Measurements from ENCODE around the gene ATF6. TPM values are rescaled to one million over a fixed set of nuclear protein-coding genes. Genes with fewer than 3 reads are reported as not detected.

ATF6 gene
- total and polyA plus RNA-seq, 2 donors (not counting 3 experiments of a cell fraction or from before 2014, with no cell fraction given): 24.9 to 40.3 TPM

GRCh38 chr1:161899091-161899490 lies 133.0 kb downstream of the ATF6 start:
- Histone ChIP-seq H3K36me3 (ENCODE audit: control insufficient read depth in 2 of 2, extremely low read depth in 1 of 2, insufficient read depth in 2 of 2, low read length in 2 of 2) (no peaks in the 10 kb centered on the region), H3K9me3 (replicated peaks; ENCODE audit: control insufficient read depth, insufficient read depth, low read length) (no peaks in the 10 kb centered on the region), H3K4me1 (ENCODE audit: control insufficient read depth, extremely low read depth, insufficient read depth, low read length) (no peaks in the 10 kb centered on the region), H3K9me1 (replicated peaks; ENCODE audit: control insufficient read depth, extremely low read depth, insufficient read depth, low read length) (no peaks in the 10 kb centered on the region), H3K4me2 (ENCODE audit: insufficient read depth, low read length) (no peak overlapping the region), H2AFZ (ENCODE audit: low read depth, low read length) (no peak overlapping the region), H3K27me3 (ENCODE audit: control insufficient read depth in 2 of 2, insufficient read depth in 2 of 2, low read length in 2 of 2) (no peaks in the 10 kb centered on the region), H3K9ac (replicated peaks; ENCODE audit: extremely low read depth, insufficient read depth, low read length) (no peak overlapping the region), H3K4me3 (replicated peaks in 1 of 3; ENCODE audit: insufficient read depth in 1 of 3, low read depth in 1 of 3, low read length in 3 of 3) (no peak overlapping the region), H4K20me1 (replicated peaks; ENCODE audit: control insufficient read depth, extremely low read depth, insufficient read depth, low read length) (no peaks in the 10 kb centered on the region), H3K27ac (ENCODE audit: insufficient read depth, low read depth, low read length) (no peak overlapping the region), H3K79me2 (ENCODE audit: control insufficient read depth, insufficient read depth, low read length) (no peaks in the 10 kb centered on the region)
- FAIRE-seq: no peak
- no peak for DNase-seq (ENCODE audit: low read depth, low spot score)
- no peak for TF ChIP-seq MAX (IDR thresholded peaks at IDR 0.05; ENCODE audit: insufficient read depth, insufficient read length)
- ChIA-PET CTCF (interaction anchor here (1.1 kb wide), 1 partner anchor 14 kb away, joined by 5 read pairs; no protein-coding TSS in a partner anchor), POLR2A (no interaction called here)
- no TSS peak for BruUV-seq (replicated peaks)
- dilution Hi-C loops (cut with MboI; ENCODE audit: extremely low pct_ligation_motif_present, low sequenced_read_pairs): no loop called here
- intact Hi-C loops (cut with micrococcal nuclease): no loop called here

- ChIA-PET CTCF (interaction anchor here (1.0 to 1.2 kb wide), 3 partner anchors 10 to 124 kb away, joined by 3 to 4 read pairs (median 3); partner anchors contain the start of gene OLFML2B), POLR2A (no interaction called here)
- Histone ChIP-seq H3K4me1 (ENCODE audit: control insufficient read depth, extremely low read depth, insufficient read depth, low read length) (no peaks in the 10 kb centered on the region), H3K36me3 (ENCODE audit: control insufficient read depth in 2 of 2, extremely low read depth in 1 of 2, insufficient read depth in 2 of 2, low read length in 2 of 2) (no peaks in the 10 kb centered on the region), H2AFZ (ENCODE audit: low read depth, low read length) (no peak overlapping the region), H3K27ac (ENCODE audit: insufficient read depth, low read depth, low read length) (no peak overlapping the region), H3K9me3 (replicated peaks; ENCODE audit: control insufficient read depth, insufficient read depth, low read length) (no peaks in the 10 kb centered on the region), H3K79me2 (ENCODE audit: control insufficient read depth, insufficient read depth, low read length) (no peaks in the 10 kb centered on the region), H3K9me1 (replicated peaks; ENCODE audit: control insufficient read depth, extremely low read depth, insufficient read depth, low read length) (no peaks in the 10 kb centered on the region), H3K4me2 (ENCODE audit: insufficient read depth, low read length) (no peak overlapping the region), H3K27me3 (ENCODE audit: control insufficient read depth in 2 of 2, insufficient read depth in 2 of 2, low read length in 2 of 2) (no peaks in the 10 kb centered on the region), H3K9ac (replicated peaks; ENCODE audit: extremely low read depth, insufficient read depth, low read length) (no peak overlapping the region), H4K20me1 (replicated peaks; ENCODE audit: control insufficient read depth, extremely low read depth, insufficient read depth, low read length) (no peaks in the 10 kb centered on the region), H3K4me3 (replicated peaks in 1 of 3; ENCODE audit: insufficient read depth in 1 of 3, low read depth in 1 of 3, low read length in 3 of 3) (no peak overlapping the region)
- no peak for DNase-seq (ENCODE audit: low read depth, low spot score)
- intact Hi-C loops (cut with micrococcal nuclease) (no loop called here), dilution Hi-C loops (cut with MboI; ENCODE audit: extremely low pct_ligation_motif_present, low sequenced_read_pairs) (no loop called here)
- FAIRE-seq: no peak
- no TSS peak for BruUV-seq (replicated peaks)
- TF ChIP-seq POLR2AphosphoS5 (IDR thresholded peaks at IDR 0.05; ENCODE audit: insufficient read depth, low read depth, low read length): no peak
- TF ChIP-seq JUN (IDR thresholded peaks at IDR 0.05; ENCODE audit: borderline replicate concordance, insufficient read depth, insufficient read length, low read depth): no peak
- no peak for TF ChIP-seq FOS (IDR thresholded peaks at IDR 0.05; ENCODE audit: borderline replicate concordance, insufficient read depth, low read length)
- no peak for TF ChIP-seq CTCF (IDR thresholded peaks at IDR 0.05; ENCODE audit: extremely low read depth in 1 of 2, insufficient read depth in 1 of 2, low read depth in 1 of 2, low read length in 2 of 2)
Observed at GRCh38 chr1:161900160-161900559, 134.0 kb downstream of the ATF6 start.

Data from endothelial cell of umbilical vein (primary cell).